Fibroblast of mammary gland (primary cell): Measurements from ENCODE around the gene NHLRC1.
A peak's percentile ranks its signal among the peaks of the same experiment; 100 is the strongest.

ENCODE experiments used
- DNase-seq: peaks from one replicate; pipeline ENCODE4 v3.0.0-alpha.2; 2010; ENCODE audit warnings: low read depth
- H3K4me3 ChIP-seq: 2 replicates; pipeline ENCODE4 v1.5.1; 2011; ENCODE audit warnings: low read depth, mild to moderate bottlenecking, low read length, moderate library complexity; ENCODE audit not compliant: control insufficient read depth
- CTCF ChIP-seq: conservative IDR thresholded peaks from 2 replicates; pipeline ENCODE4 v1.5.1; 2011; ENCODE audit warnings: low read depth, low read length, inconsistent platforms; ENCODE audit not compliant: control insufficient read depth, insufficient read depth

Gene NHLRC1

GRCh38 chr6:18139935-18140621 lies 17.6 kb upstream of the NHLRC1 start:
- no peak for TF ChIP-seq CTCF
- DNase-seq = no peak
- H3K4me3 ChIP-seq = no peak overlapping the region

- TF ChIP-seq CTCF = no peak
- no peak for DNase-seq
- no peak overlapping the region for H3K4me3 ChIP-seq
Observed at GRCh38 chr6:18138906-18139305, 16.4 kb upstream of the NHLRC1 start.

GRCh38 chr6:18136260-18136659 lies 13.8 kb upstream of the NHLRC1 start:
- no peak for TF ChIP-seq CTCF
- no peak for DNase-seq
- H3K4me3 ChIP-seq = no peak overlapping the region

- no peak overlapping the region for H3K4me3 ChIP-seq
- TF ChIP-seq CTCF = no peak
- no peak for DNase-seq
Observed at GRCh38 chr6:18135171-18135570, 12.7 kb upstream of the NHLRC1 start.

GRCh38 chr6:18132346-18132745 lies 9.9 kb upstream of the NHLRC1 start:
- TF ChIP-seq CTCF = no peak
- DNase-seq = no peak
- no peak overlapping the region for H3K4me3 ChIP-seq

GRCh38 chr6:18126121-18126520 lies 3.6 kb upstream of the NHLRC1 start:
- no peak overlapping the region for H3K4me3 ChIP-seq
- TF ChIP-seq CTCF = no peak
- peak; percentile 16 for DNase-seq
